Dermis blood vessel endothelial cell (primary cell): Measurements from ENCODE around the gene TGM6. TPM values are rescaled to one million over a fixed set of nuclear protein-coding genes. Genes with fewer than 3 reads are reported as not detected.
"Not testable (repeated sequence)": the region's sequence is repeated elsewhere in the genome, so short reads cannot be mapped to it uniquely, and the experiment has no call there.

Experiments used
- DNase-seq: peaks from one replicate; pipeline ENCODE4 v3.0.0; 2010
- total RNA-seq: library from RNA; depleted of rRNA; stranded (reverse); fragments of >200 nt; gene quantifications from 2 replicates; pipeline ENCODE4 v1.2.3, GENCODE V29; 2014

TGM6 gene
- total RNA-seq, 1 donor from 2014 or later, result not detected

- DNase-seq, result no peak
These were observed 19.6 kb downstream of the TGM6 start for GRCh38 chr20:2400290-2400689.

GRCh38 chr20:2401527-2401926, 20.8 kb downstream of the TGM6 start:
- no peak for DNase-seq

- DNase-seq, result peak; percentile 70
These were observed 21.7 kb downstream of the TGM6 start for GRCh38 chr20:2402271-2402980.

- no peak for DNase-seq
These were observed 22.8 kb downstream of the TGM6 start for GRCh38 chr20:2403291-2404052.

GRCh38 chr20:2405693-2406065, 25.0 kb downstream of the TGM6 start:
- no peak for DNase-seq

GRCh38 chr20:2407355-2407754, 26.7 kb downstream of the TGM6 start:
- DNase-seq, result not testable (repeated sequence)

- DNase-seq, result no peak
These were observed 27.4 kb downstream of the TGM6 start for GRCh38 chr20:2408111-2408510.

GRCh38 chr20:2416541-2417212, 36.0 kb downstream of the TGM6 start:
- no peak for DNase-seq

GRCh38 chr20:2417213-2417541, 36.5 kb downstream of the TGM6 start:
- no peak for DNase-seq

GRCh38 chr20:2418388-2418787, 37.7 kb downstream of the TGM6 start:
- DNase-seq, result no peak

GRCh38 chr20:2420510-2420909, 39.8 kb downstream of the TGM6 start:
- DNase-seq, result no peak

- DNase-seq, result peak; percentile 13
These were observed 40.5 kb downstream of the TGM6 start for GRCh38 chr20:2421247-2421646.

- DNase-seq, result no peak
These were observed 48.4 kb downstream of the TGM6 start for GRCh38 chr20:2429051-2429450.

- no peak for DNase-seq
These were observed 49.8 kb downstream of the TGM6 start for GRCh38 chr20:2430538-2430937.

GRCh38 chr20:2431185-2431584, 50.5 kb downstream of the TGM6 start:
- DNase-seq, result no peak

- no peak for DNase-seq
These were observed 66.1 kb downstream of the TGM6 start for GRCh38 chr20:2446845-2447244.

- DNase-seq, result no peak
These were observed 68.7 kb downstream of the TGM6 start for GRCh38 chr20:2449386-2449785.

- no peak for DNase-seq
These were observed 70.7 kb downstream of the TGM6 start for GRCh38 chr20:2451422-2451821.

- peak; percentile 86 for DNase-seq
These were observed 71.4 kb downstream of the TGM6 start for GRCh38 chr20:2451939-2452732.

- DNase-seq, result no peak
These were observed 73.1 kb downstream of the TGM6 start for GRCh38 chr20:2453792-2454191.

GRCh38 chr20:2455771-2456497, 75.2 kb downstream of the TGM6 start:
- no peak for DNase-seq

GRCh38 chr20:2458919-2459499, 78.3 kb downstream of the TGM6 start:
- no peak for DNase-seq
